ENCODE measurements around the gene CDH13. TPM values are rescaled to one million over a fixed set of nuclear protein-coding genes. Genes with fewer than 3 reads are reported as not detected.

The CDH13 gene
- total RNA-seq, 4 donors from 2014 or later: 5.8 to 36.7 (median 20.4) TPM

DNA sequence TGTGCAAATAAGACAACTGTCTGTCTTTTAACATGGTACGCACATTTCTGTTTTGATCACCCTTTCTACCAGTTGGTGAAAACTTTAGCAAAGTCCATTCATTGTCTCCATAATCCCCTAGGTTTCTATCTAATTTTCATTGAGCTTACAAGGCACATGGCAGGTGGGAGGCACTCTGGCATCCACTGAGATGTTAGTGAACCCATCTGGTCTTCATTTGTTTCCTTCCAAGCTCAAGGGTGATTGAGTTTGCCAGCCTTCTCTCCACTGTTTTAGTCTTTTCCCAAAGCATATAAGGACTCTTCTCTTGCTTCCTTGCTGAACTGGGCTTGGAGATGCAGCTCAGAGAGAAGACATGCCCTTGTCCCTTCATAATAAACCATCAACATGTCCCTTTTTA, 179.1 kb downstream of the CDH13 start:
- Histone ChIP-seq H3K9me3 (no peaks in the 10 kb centered on the region), H3K36me3 (no peaks in the 10 kb centered on the region), H3K27ac (no peak overlapping the region), H3K27me3 (no peaks in the 10 kb centered on the region), H3K4me1 (peaks cover 0 to 5% of the 10 kb centered on the region in 2 donors), H3K4me3 (no peak overlapping the region)
- in situ Hi-C loops (cut with MboI; ENCODE audit: low sequenced_read_pairs in 4 of 4): no loop called here
- intact Hi-C loops (cut with DNase I; ENCODE audit: low total_unique reads): no loop called here
- DNase-seq: no peak
- no peak for TF ChIP-seq CTCF (IDR thresholded peaks at IDR 0.05 in 4 of 5, conservative IDR thresholded peaks at IDR 0.05 in 1 of 5)
- TF ChIP-seq POLR2A (IDR thresholded peaks at IDR 0.05): no peak
- no peak for ATAC-seq

- ATAC-seq (no peak), DNase-seq (no peak)
- no peak overlapping the region for H3K27ac ChIP-seq
- H3K27me3 ChIP-seq: no peaks in the 10 kb centered on the region
- intact Hi-C loops (cut with DNase I; ENCODE audit: low total_unique reads) (no loop called here), in situ Hi-C loops (cut with MboI; ENCODE audit: low sequenced_read_pairs in 4 of 4) (no loop called here)
- H3K4me3 ChIP-seq: no peak overlapping the region
- H3K4me1 ChIP-seq: peaks cover 0 to 5% of the 10 kb centered on the region in 2 donors
- H3K36me3 ChIP-seq: no peaks in the 10 kb centered on the region
- no peaks in the 10 kb centered on the region for H3K9me3 ChIP-seq
- TF ChIP-seq CTCF (IDR thresholded peaks at IDR 0.05 in 4 of 5, conservative IDR thresholded peaks at IDR 0.05 in 1 of 5) (no peak), POLR2A (IDR thresholded peaks at IDR 0.05) (no peak)
These were observed 180.5 kb downstream of the CDH13 start for GRCh38 chr16:82807311-82807710.

DNA sequence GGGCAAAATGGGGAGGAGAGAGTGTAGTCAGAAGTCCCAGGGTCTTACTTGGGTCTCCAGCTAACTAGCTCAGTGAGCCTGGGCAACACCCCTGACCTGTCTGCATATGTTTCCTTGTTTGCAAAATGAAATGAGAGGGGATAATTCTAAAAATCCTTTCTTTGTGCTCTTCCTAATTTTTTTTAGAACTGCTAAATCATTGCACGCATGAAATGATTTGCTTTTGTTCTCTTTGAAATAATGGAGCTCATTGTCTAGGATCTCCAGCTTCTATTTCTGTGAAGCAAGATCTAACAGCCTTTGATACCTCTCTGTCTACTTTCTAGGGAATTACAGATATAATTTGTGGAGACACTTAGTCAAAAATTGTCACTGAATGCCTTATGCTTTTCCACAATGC, 181.3 kb downstream of the CDH13 start:
- Histone ChIP-seq H3K27ac (no peak overlapping the region), H3K36me3 (no peaks in the 10 kb centered on the region), H3K27me3 (no peaks in the 10 kb centered on the region), H3K9me3 (no peaks in the 10 kb centered on the region), H3K4me1 (peaks cover 0 to 5% of the 10 kb centered on the region in 2 donors), H3K4me3 (no peak overlapping the region)
- TF ChIP-seq CTCF (IDR thresholded peaks at IDR 0.05 in 4 of 5, conservative IDR thresholded peaks at IDR 0.05 in 1 of 5): no peak
- TF ChIP-seq POLR2A (IDR thresholded peaks at IDR 0.05): no peak
- ATAC-seq (no peak), DNase-seq (no peak)
- intact Hi-C loops (cut with DNase I; ENCODE audit: low total_unique reads): no loop called here
- in situ Hi-C loops (cut with MboI; ENCODE audit: low sequenced_read_pairs in 4 of 4): no loop called here

GRCh38 chr16:82810077-82810476, 183.3 kb downstream of the CDH13 start:
- H3K36me3 ChIP-seq: no peaks in the 10 kb centered on the region
- no peak overlapping the region for H3K4me3 ChIP-seq
- H3K4me1 ChIP-seq: peaks cover 4 to 5% of the 10 kb centered on the region in 2 donors
- DNase-seq (no peak), ATAC-seq (no peak)
- in situ Hi-C loops (cut with MboI; ENCODE audit: low sequenced_read_pairs in 4 of 4) (no loop called here), intact Hi-C loops (cut with DNase I; ENCODE audit: low total_unique reads) (no loop called here)
- no peak overlapping the region for H3K27ac ChIP-seq
- no peaks in the 10 kb centered on the region for H3K9me3 ChIP-seq
- TF ChIP-seq CTCF (IDR thresholded peaks at IDR 0.05 in 4 of 5, conservative IDR thresholded peaks at IDR 0.05 in 1 of 5): no peak
- no peak for TF ChIP-seq POLR2A (IDR thresholded peaks at IDR 0.05)
- no peaks in the 10 kb centered on the region for H3K27me3 ChIP-seq

GRCh38 chr16:82814059-82814458, 187.3 kb downstream of the CDH13 start:
- Histone ChIP-seq H3K9me3 (no peaks in the 10 kb centered on the region), H3K36me3 (no peaks in the 10 kb centered on the region), H3K27ac (no peak overlapping the region), H3K4me1 (peaks cover 0 to 4% of the 10 kb centered on the region in 2 donors), H3K27me3 (no peaks in the 10 kb centered on the region), H3K4me3 (no peak overlapping the region)
- intact Hi-C loops (cut with DNase I; ENCODE audit: low total_unique reads): no loop called here
- in situ Hi-C loops (cut with MboI; ENCODE audit: low sequenced_read_pairs in 4 of 4): no loop called here
- TF ChIP-seq POLR2A (IDR thresholded peaks at IDR 0.05) (no peak), CTCF (IDR thresholded peaks at IDR 0.05 in 4 of 5, conservative IDR thresholded peaks at IDR 0.05 in 1 of 5) (no peak)
- ATAC-seq (no peak), DNase-seq (no peak)
